Measurements from ENCODE around the gene RAB34.

DNA sequence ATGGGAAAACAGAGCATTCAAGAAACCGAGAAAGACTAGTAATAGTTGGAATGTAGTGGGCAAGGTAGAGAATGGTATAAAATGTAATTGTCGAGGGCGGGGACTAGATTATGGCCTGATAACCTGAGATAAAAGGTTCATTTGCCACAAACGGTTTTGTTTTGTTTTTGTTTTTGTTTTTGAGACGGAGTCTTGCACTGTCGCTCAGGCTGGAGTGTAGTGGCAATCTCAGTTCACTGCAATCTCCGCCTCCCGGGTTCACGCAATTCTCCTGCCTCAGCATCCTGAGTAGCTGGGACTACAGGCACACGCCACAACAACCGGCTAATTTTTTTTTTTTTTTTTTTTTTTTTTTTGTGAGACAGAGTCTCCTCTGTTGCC is 12.3 kb upstream of the RAB34 start:
- TF ChIP-seq CTCF (IDR thresholded peaks at IDR 0.05; ENCODE audit: insufficient read depth, low read depth, low read length), result no peak
- no peak for TF ChIP-seq EZH2 (IDR thresholded peaks at IDR 0.05; ENCODE audit: insufficient read depth, low read length)
